ENCODE data around the gene RNLS.

The RNLS gene

DNA sequence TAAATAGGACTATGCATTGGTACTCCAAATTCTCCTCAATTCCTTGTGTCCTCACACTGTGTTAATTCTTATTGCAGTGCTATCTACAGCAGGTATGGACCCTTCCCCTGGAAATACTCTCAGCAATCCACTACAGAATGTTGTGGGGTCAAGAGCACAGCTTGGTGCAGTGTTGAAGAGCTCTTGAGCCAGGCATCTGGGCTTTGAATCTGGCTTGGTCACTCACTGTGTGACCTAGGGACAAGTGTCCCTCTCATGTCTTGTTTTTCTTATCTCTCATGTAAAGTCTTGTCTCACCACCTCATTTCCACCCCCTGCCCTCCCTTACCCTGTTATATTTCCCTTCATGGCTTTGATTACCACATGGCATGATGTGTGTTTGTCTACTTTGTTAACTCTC lies 159.4 kb downstream of the RNLS start:
- no peak for DNase-seq

GRCh38 chr10:88421590-88421989 lies 161.5 kb downstream of the RNLS start:
- no peak for DNase-seq

DNA sequence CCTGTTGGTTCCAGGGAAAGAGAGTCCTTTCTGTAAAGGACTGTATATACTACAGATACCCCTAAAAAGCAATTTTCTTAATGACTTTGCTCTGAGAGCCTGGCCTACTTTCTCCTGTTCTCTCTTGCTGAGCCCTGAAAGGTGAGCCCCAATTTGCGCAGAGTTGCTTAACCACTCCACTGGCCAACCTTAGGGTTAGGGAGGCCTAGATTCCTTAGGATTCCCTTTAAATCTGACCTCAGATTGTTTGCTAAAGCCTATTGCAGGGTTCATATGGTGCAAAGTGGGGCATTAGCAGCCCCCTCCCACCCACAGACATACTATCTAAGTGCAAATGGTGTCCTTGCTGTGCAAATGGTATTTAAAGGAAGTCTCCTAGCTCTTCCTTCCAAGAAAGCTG lies 164.2 kb downstream of the RNLS start:
- DNase-seq = no peak

- DNase-seq = no peak
Observed at GRCh38 chr10:88417387-88418030, 165.6 kb downstream of the RNLS start.

DNA sequence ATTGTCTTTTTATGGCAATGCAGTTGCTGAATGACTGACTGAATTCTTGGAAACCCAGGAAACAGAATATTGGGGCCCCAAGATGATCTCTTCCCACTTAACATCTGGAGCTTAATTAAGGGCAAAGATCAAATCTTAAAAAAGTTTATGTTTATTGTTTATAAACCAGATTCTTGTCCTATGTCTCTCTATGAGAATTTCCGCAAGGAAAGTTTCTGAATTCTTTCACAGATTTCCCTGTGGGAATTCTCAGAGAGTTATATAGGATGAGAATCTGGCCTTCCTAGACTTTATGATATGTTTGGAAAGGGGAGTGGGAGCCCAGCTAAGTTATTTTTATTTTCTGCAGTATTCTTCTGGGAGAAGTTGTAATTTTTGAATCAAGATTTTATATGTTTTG lies 166.3 kb downstream of the RNLS start:
- no peak for DNase-seq

GRCh38 chr10:88415533-88416130 lies 167.5 kb downstream of the RNLS start:
- DNase-seq = no peak

- DNase-seq = no peak
Observed at GRCh38 chr10:88413412-88413811, 169.7 kb downstream of the RNLS start.

- no peak for DNase-seq
Observed at GRCh38 chr10:88411772-88412349, 171.3 kb downstream of the RNLS start.

- no peak for DNase-seq
Observed at GRCh38 chr10:88409824-88410223, 173.3 kb downstream of the RNLS start.

GRCh38 chr10:88409236-88409635 lies 173.9 kb downstream of the RNLS start:
- DNase-seq = no peak

DNA sequence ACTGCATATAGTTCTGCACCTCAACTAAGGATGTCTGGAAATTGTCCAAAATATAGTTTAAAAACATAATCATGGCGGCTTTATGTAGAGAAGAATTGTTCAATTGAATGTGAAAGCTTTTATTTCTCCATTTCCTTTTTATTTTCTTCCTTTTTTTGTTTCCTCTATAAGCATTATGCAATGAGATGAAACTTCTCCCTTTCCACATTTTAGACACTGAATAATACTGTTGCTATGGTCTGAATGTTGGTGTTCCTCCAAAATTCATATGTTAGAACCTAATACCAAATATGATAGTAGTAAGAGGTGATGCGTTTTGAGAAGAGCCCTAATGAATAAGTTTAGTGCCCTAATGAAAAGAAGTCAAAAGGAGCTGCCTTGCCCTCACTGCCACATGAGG lies 175.0 kb downstream of the RNLS start:
- DNase-seq = no peak

DNA sequence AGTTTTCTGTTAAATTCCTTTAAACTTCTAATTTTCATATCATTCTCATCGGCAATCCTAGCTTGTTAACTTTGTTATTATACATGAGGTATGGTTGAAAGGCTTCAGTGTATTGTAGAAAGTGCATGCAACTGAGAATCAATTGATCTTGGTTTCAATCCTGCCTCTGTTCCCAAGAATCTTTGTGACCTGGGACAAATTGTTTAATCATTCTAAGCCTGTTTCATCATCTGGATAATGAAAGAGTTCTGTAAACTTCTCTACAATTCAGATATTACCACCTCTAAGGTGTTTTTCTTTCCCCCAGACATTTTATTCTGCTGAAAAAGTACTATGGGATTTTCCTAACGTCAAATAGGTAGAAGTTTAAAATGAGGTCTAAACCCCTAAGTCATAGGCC lies 179.0 kb downstream of the RNLS start:
- no peak for DNase-seq

DNA sequence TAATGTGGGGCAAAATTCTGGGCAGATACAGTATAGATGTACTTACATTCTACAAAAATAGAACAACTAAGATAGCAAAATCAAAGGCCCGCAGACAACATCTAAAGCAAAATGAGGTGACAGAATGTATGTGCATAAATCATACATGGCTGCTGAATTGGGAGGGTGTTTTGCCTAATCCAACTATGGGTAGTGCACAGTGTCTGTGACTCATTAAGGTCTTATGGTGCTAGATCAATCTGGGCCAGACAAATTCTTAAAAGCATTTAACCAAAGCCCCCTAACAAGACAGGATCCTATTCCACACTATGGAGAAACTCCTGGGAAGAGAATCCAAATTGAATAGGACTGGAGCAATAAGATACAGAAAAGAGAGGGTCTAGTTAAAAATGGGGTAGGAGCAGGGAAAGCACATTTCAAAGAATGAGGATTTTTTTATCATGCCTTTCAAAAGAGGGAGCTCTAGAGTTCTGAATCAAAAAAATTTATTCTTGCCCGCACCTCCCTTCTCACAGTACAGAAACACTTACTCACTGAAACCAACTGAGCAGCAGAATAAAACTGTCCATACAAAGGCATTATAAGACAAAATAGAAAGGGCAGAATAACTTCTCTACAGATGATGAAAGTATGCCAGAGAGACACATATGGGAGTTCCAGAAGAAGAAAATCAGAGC lies 181.3 kb downstream of the RNLS start:
- DNase-seq = no peak

GRCh38 chr10:88399240-88399639 lies 183.9 kb downstream of the RNLS start:
- no peak for DNase-seq

- no peak for DNase-seq
Observed at GRCh38 chr10:88395677-88396076, 187.4 kb downstream of the RNLS start.

DNA sequence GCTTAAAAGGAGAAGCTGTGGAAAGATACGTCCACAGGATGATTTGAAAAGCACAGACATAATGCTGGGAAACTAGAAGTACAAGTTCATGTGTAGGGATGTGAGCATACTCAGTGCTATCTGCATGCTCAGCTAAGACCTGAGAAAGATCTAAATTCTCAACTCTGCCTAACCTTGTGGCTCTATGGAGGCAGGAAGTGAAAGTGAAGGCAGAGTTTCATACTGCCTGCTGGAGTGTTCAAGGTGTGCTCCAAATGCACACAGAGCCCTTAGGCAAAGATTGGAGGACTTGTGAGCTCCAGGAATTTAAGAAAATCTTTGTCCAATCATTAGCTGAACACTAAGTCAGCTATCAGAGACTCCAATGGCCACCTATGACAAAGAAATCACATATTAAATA lies 190.9 kb downstream of the RNLS start:
- no peak for DNase-seq

- DNase-seq = no peak
Observed at GRCh38 chr10:88390041-88390440, 193.1 kb downstream of the RNLS start.

GRCh38 chr10:88389456-88389855 lies 193.7 kb downstream of the RNLS start:
- DNase-seq = peak; percentile 28

DNA sequence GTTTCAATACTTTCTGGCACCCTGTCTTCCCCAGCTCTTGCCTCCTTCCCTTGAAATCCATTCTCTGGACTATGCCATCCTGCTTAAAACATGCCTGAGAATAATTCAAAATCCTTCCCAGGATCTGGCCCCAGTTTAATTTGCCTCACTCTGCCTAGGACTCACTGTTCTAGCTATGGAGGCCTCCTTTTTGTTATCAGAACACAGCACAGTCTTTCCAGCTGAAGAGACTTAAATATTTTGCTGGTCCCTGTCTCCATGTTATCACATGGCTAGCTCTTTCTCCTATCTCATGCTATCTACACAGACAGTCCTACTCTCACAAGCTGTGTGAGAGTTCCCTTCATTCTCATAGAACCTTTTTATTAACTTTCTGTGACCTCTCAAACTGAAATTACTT lies 194.8 kb downstream of the RNLS start:
- no peak for DNase-seq

- peak; percentile 86 for DNase-seq
Observed at GRCh38 chr10:88386821-88387773, 196.0 kb downstream of the RNLS start.

DNA sequence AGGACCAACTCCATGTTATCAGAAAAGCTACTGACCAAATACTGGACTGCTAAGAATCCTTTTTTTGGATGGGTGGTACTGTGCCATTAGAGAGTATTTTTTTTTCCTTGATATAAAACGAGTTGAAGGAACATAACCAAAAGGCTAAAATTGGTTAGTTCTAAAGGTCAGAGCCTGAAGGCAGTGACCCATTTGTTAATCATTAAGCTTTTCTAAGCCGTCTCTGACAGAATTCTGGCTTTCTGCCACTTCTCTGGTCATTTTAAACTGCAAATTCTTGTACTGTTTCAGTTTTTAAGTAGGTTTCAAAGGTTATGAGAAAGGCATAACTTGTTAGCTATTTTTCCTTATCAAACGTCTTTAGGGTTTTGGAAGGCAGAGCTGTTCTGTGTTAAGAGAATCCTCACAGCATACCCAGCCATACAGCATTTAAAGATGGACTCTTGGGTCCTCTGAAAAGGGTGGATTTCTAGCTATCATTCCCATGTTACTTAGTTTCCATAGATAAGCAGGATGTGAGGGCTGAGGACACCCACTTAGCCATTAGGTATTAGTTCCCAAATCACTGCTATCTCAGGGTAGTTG lies 196.8 kb downstream of the RNLS start:
- DNase-seq = no peak

DNA sequence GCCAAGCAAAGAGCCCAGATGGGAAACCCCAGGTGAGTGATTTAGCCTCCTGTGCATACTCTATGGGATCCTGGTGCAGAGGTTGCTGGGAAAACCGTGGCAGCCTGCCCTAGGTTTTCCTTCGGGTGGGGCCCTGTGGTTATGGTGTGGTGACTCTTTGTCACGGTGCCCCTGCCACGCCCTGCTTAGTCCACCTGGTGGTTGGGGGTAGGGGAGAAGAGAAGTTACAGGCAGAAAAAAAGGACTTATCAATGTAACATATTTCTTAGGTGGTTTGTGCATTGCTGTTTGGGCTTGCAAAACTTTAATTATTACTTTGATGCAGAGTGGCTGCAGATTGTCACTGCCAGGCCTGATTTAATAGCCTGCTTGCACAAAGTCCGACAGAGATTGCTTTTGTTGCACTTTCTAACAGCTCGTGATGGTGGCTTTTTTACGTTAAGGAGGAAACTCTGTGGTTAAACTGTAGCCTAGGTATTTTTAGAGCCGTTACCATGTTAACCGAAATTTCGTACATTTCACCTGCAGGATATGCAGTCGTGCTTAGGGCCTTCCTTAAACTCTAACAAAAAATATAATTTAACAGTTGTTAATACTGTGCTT lies 197.4 kb downstream of the RNLS start:
- peak; percentile 72 for DNase-seq

All from GDM1 (cell line).